Stimulated activated CD8-positive, alpha-beta memory T cell treated with anti-CD3 and anti-CD28 coated beads, Interleukin-2, amount 100 ng/mL, for 1 hour (primary cell): Measurements from ENCODE around the gene ABAT.
"Not testable (repeated sequence)": the region's sequence is repeated elsewhere in the genome, so short reads cannot be mapped to it uniquely, and the experiment has no call there.

Source experiments
- DNase-seq, 2 donors: peaks; one replicate each; pipeline ENCODE4 v3.0.0-alpha.2; 2020; ENCODE audit warnings: low read depth in 2 of 2

Gene ABAT

DNA sequence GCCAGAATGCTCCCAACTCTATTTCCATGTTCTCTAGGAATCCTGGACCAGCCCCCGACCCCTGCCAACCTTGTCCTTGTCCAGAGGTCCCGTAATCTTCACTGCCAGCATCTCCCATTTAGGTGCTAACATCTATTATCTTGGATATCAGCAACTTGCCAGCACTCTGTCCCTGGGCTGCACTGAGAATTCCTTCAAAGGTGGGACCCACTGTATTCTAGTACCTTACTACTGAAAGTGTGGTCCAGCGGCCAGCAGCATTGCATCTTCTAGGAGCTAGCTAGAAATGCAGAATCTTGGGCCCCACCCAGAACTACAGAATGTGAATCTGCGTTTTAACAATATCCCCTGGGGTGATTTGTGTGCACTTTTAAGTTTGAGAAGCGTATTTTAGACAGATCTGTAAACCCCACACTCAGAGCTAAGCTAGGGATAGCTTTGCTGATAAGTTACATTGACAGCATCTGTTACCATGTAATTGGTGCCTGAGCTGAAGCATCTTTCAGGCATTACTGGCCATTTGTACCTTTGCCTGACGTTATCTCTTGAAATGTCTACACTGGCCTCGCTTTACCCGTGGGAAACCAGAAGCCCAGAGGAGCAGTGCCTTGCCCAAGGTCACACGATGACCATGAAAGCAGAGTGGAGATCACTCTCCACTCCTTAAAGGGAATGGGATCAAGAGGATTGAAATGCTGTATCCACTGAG is 8.3 kb downstream of the ABAT start:
- DNase-seq, result no peak

DNA sequence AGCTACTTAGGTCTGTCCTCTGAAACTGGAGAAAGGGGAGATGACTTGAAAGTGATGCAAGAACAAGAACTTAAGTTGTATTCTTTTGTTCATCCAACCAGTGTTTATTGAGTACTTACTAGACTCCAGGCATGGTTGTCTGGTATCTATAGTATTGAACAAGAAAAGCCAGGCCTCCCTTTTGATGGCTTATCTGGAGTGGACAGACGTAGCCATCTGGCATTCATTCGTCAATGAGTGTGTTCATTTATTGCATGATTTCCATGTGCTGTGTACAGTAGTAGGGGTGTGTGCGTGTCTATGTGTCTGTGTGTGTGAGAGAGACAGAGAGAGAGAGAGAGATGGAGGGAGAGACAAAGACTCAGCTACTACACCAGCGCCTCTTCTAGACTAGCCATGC is 9.2 kb downstream of the ABAT start:
- DNase-seq, result no peak

DNA sequence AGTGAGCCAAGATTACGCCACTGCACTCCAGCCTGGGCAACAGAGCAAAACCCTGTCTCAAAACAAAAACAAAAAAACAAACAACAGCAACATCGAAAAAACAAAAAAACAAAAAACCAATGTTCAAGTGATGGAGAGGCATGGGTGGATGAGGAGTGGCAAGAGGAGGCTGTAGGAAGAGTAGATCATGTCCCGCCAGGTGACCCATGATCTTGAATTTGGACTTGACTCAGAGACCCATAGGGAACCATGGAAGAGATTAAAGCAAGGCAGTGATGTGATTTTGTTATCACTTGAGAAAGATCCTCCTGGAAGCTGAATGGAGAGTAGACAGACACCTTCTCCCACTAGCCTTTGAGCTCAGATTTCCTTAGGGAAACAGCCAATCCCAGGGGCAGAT is 11.2 kb downstream of the ABAT start:
- DNase-seq, result no peak

DNA sequence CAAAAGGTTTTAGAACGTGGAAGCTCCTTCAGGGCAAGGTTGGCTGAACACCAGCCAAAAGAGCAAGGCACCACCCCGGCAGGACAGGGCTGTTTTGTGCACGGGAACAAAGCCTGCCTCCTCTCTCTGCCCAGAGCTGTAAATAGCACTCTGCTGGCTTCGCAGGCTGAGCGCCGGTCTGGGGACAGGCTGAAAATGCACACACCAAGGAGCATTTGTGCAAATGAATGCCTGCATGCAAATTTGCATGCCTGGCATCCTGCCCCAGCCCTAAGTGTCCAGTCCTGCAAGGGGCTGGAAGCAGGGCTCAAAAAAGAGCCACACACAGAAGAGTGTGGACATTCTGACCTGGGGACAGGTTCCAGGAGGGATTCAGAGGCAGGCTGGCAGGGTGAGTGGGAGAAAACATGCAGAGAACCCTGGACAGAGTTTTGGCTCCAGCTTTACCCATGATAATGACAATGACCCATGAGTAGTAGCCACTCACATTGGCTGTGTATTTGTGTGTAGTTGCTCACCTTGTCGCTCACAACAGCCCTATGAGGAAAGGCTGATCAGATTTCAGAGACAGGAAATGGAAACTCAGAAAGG is 11.7 kb downstream of the ABAT start:
- no peak for DNase-seq

DNA sequence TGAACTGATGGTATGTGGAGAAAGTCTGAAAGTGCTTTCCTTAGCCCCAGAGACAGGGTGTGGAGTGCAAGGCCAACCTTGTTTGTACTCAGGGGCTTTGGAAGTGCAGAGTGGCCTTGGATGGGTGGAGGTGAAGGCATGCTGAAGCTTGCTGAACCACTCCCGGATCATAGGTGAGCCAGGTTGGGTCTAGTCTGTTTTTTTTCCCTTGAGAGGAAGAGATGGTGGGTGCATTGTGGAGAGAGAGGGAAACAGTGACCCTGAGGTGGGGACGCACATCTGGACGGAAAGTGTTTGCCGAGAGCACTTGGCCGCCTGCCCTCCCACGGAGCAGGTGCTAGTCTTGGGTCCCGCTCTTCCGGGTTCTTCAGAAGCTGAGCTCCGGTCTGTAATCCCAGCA is 12.5 kb downstream of the ABAT start:
- no peak for DNase-seq

DNA sequence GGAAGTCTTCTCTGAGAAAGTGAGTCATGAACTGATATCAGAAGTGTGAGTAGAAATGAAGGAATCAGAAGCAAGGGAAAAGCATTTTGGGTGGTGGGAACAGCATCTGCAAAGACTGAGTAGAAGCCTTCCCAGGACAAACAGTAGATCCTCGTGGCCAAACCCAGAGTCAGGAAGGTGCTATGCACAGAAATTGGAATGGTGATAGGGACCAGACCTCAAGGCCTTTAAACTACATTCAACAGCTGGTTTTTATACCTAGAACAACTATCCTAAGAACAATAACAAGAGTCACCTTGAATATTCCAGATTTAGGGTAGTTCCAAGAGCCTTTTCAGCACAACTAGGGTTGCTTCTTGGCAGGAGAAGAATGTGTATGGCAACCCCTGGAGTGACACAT is 15.3 kb downstream of the ABAT start:
- DNase-seq, result no peak

DNA sequence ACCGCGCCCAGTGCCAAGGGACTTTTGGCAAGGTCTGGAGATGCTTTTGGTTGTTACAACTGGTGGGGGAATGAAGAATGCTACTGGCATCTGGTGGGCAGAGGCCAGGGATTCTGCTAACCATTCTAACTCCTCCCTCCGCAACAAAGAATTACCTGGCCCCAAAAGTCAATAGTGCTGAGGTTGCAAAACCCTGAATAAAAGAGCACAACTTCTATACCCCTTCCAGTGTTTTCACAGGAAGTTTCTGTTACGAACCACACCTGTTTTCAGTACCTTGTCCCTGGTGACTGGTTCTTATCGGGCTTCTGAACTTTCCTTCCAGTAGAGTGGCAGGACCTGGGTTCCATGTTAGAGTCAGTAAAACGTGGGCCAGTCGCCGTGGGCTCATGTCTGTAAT is 17.3 kb downstream of the ABAT start:
- no peak for DNase-seq

DNA sequence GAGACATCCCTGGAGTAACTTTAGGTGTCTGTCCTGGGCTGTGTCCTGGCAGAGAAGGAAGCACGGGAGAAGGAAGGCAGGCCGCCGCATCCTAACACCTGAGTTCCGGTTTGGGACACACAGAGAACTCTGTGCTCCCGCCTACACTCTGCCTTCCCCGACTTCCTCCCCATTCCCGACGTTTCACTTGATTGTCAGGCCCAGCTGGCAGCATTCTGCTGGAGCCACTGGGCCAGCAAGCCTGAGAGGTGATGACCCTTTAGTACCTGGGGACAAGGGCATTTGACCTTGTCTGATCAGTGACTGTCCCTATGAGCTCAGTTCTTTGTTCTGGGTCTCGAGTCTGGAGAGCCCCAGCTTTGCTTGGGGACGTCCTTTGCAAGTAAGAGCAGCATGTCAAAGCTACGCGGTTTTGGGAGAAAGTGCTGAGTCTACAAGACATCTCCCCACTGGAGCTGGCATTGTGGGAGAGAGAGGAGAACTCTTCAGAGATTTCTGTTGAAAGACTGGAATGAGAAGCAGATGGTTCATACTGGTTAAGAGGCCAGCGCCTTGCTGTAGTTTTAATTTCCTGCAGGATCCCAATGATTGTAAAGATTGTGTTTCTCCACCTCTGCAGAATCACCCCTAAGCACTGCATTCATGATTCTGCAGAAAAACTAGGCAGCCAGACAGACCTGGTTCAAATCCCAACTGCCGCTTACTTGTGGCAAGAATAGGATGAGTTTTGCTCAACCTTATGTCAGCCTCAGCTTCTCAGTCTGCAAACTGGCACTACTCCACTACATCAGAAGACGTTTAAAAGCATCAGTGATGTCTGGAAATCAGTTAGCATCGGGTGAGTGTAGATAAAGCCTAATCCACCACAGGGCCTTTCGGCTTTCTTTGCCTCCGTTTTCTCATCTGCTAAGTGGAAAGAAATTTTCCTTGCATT is 20.6 kb downstream of the ABAT start:
- no peak for DNase-seq

DNA sequence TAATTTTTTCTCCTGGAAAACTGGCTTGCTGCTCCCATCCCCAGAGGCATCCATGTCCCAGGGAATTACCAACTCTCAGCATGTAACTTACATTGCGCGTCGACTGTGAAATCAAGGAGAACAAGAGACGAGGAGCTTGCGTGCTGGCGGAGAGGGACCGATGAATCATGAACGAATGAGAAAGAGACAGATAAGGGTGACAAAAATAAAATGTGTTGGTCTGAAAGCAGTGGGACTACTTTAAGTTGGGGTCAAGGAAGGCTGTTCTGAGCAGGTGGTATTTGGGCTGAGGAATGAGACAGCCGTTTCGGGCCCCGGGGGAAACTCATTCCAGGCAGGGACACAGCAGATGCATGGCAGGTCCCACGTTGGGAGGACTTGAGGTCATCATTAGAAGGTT is 22.5 kb downstream of the ABAT start:
- no peak for DNase-seq

DNA sequence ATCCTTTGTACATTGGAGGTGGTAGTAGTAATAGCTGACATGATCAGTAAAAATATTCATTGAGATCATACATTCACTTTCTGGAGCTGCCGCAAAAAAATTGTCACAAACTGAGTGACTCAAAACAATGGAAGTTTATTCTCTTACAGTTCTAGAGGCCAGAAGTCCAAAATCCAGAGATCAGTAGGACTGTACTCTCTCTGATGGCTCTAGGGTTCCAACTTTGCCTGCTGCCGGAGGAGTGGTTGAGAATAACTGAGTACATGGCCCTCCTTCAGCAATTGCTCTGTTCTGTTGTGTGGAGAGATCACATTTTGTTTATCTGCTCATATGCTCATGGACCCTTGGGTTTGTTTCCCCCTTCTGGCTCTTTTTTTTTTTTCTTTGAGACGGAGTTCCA is 23.5 kb downstream of the ABAT start:
- DNase-seq, result no peak

DNA sequence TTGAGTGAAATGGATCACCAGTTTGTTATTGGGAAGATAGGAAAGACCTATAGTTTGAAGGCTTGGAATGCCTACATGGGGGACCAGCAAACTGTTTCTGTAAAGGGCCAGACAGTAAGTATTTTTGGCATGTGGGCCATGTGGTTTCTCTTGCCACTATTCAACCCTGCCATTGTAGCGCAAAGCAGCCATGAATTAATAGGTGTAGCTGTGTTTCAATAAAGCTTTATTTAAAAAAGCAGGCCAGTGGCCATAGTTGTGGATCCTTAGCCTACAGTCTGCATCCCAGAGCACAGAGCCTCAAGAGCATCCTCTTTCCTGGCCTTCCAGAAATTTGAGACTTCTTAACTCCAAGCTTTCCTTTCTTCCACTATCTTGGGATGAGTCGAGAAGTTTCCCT is 29.3 kb downstream of the ABAT start:
- DNase-seq, result no peak

DNA sequence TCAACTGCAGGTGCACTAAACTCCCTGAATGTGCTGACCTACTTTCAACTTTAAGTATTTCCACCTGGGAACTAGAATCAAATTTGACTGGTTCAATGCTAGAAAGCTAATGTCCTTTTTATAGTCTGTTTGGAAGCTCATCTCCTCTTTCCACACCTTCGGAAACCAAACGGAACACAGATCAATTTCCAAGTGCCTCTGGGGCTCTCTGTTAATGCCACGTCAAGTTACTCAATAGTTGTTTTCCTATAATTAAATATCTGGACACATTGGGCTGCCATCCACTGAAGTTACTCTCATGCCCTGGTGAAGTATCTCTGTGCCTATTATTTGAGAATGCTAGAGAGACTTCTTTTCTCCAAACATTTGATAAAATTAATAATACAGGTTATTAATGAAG is 29.7 kb downstream of the ABAT start:
- no peak for DNase-seq

DNA sequence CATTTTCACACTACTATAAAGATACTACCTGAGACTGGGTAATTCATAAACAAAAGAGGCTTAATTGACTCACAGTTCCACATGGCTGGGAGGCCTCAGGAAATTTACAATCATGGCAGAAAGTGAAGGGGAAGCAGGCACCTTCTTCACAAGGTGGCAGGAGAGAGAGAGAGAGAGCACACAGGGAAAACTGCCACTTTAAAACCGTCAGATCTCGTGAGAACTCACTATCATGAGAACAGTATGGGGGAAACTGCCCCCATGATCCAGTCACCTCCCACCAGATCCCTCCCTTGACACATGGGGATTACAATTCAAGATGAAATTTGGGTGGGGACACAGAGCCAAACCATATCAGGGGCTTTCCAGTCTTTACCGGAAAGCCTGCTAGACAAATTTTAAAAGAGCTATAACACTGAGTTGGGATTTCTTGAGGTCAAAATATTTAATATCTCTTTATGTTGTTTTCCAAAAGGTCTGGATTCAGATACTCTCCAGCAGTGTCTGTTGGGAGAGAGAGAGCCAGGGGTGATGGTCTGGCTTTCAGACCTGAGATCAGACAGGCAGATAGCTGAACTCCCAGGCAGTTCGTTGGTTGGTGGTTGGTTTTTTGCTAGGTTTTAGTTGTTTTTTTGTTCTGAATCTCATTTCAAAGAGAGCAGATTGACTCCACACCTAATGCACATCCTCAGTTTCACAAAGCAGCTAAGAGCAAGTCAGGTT is 30.8 kb downstream of the ABAT start:
- not testable (repeated sequence) for DNase-seq

DNA sequence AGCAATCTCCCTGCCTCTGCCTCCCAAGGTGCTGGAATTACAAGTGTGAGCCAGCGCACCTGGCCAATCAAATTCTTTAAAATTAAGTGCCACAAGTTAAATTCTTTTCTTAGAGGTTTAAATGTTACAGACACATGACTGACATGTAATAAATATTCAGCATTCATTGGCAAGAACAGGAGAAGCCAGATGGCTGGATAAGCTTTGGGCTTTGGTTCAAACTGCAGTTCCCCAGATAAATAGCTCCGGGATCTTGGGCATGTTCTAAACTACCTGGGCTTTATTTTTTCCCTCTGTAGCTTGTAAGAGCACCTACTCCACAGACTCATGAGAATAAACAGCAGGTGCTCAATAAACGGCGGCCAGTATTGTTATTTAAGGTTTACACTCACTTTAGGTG is 34.1 kb downstream of the ABAT start:
- DNase-seq, result no peak

DNA sequence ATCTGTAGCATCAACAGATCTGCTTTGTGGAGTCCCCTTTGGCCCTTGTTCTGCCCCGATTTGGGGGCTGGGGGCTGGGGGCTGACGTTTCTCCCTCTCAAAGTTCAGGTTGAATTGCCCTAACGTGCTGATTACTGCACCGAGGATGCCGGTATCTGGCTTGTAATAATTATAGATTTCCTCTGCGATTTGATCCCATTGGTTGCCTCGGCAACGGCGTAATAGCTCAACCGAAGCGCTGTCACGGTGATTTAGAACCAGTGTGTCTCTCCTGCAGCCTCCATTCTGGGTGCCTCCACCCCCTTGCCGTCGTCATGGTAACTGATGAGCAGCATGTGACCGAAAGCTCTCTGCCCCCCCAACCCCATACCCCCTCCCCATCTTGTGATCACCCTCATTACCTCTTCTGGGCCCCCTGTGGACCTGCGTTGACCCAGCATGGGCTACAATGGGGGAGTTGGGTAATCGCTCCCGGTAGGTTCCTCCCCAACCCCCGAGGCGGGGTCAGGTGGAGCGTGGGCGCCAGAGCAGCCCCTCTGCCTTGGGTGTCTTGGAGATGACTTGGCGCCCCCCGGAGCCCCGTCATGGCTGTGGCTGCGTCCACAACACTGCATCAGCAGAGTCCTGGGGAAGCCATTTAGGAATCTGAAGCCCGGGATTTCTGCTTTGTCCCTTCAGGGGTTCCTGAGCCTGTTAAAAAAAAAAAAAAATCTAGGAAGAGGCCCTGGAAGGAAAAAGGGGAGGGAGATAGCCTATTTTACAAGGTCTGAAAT is 38.4 kb downstream of the ABAT start:
- no peak for DNase-seq

DNA sequence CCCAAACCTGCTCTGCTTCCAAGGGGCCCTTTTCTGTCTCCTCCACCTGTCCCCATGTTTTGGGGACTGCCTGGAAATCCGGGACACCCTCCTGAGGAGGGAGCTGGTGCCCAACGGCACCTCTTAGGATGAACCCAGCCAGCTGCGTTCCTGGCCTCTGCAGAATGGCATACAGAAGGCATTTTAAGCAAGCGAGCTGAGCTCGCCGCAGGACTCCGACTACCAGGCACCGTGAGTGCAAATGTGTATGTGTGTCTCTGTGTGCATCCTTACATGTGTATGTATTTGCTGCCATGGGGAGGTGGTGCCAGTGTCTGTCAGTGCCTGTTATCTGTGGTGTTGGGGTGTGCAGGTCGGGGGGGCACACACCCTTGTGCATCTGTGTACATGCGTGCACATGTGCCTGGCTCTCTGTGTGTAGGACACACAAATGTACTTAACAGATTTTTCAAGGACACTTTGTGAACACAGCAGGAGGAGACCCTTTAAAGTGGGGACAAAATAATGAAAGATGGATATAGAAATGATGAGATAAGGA is 39.3 kb downstream of the ABAT start:
- DNase-seq, result no peak

DNA sequence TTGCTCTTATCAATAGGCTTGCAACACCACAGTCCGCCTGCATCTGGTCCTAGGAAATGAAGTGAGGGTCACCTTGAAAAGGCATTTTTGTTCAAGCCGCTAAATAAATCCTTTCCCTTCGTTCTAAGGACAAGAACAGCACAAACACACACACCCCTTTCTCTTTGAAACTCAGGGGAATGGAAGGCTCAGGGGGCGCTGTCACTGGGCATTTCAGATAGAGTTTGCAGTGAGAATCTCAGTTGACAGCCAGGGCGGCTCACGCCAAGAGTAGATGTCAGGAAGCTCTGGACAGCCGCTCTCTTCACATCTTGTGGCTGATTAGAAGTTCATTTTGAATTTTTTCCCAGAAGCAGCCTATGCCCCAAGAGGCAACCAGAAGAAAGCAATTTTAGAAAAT is 39.8 kb downstream of the ABAT start:
- no peak for DNase-seq

DNA sequence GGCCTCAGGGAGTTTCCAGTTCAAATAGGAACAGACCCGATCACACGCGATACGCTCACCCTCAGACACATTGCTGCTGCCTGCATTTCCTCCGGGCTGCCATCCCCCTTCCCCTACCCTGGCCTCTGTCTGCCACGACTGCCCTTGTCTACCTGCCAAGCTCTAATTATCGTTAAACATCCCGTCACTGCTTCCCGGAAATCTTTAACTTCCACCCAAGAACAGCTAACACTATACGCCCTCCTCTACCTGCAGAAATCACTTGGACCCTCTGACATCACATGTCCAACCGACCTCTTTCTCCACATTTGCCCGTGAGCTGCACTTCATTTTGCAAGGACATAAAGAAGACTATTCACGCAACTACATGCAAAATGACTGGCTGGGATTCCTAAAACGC is 40.4 kb downstream of the ABAT start:
- DNase-seq, result no peak

DNA sequence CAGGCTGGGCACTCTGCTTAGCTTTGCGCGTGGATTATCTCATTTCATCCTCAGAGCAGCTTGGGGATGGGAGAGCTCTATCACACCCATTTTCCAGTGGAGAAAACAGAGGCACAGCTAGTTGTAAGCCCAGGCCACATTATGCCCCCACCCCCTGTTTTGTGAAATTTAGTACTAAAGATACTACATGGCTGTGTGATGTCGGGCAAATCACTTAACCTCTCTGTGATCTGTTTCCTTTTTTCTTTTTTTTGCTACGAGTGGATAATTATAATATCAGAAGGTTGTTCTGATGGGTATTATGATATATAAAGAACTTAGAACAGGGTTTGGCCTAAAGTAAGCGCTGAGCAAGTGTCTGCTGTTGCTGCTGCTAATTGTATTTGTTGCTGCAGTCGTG is 41.6 kb downstream of the ABAT start:
- no peak for DNase-seq

DNA sequence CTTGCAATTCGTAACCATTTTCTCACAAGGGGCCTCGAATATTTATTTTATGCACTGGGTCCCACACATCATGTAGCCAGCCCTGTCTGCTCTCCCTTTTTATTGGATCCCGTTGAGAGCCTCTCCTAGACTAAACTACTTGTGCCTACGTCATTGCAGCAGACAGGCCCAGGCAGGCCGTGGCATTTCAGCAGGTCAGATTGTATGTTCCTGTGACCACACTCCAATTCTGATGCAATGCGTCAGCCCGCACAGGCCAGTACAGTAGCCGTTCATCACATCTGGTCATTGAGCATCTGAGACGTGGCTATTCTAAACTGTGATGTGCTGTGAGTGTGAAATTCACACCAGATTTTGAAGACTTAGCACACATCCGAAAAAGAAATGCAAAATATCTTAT is 42.2 kb downstream of the ABAT start:
- no peak for DNase-seq

DNA sequence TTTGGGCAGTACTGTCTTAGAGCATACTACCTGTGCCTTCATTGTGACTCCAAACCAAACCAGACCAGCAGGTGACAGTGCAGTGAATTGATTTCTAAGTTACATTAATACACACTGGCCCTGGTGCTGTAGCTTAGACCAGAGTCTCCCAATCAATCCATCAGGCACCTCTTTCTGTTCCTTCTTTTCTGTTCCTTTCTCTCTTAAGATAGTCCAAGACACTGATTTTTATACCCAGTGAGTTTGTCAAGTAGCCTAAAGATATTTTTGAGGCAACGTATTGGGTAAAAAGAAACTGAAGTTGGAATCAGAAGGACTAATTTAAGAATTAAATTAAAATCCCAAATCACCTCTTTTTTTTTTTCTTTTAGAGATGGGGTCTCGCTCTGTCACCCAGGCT is 43.1 kb downstream of the ABAT start:
- no peak for DNase-seq
